ENCODE data around the gene DENND1A.

DNA sequence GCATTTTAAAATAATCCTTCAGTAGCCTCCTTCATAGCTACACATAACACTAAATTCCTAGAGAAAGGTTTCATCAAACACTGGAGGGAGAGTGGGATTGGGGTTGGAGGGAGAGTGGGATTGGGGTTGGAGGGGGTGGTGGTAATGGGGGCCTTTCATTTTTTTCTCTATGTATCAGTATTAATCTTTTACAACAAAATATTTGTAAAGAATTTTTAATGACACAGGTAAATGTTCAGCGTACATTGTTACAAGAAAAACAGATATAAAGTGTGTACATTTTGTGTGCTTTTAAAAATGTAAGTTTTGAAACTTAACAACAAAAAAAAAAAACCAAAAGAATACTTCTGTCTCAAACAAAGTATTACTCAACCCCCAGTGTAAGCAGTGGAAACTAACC is 266.4 kb downstream of the DENND1A start:
- no peak for TF ChIP-seq SUZ12 (IDR thresholded peaks at IDR 0.05)
- TF ChIP-seq HDGF (IDR thresholded peaks at IDR 0.05; ENCODE audit: borderline replicate concordance), result no peak
- no peak for TF ChIP-seq SP1 (IDR thresholded peaks at IDR 0.05)
- no peak for TF ChIP-seq BHLHE40 (IDR thresholded peaks at IDR 0.05; ENCODE audit: borderline replicate concordance)
- no peak for TF ChIP-seq FOXK2 (IDR thresholded peaks at IDR 0.05)
- TF ChIP-seq FOXA1 (IDR thresholded peaks at IDR 0.05), result no peak
- TF ChIP-seq ZNF384 (IDR thresholded peaks at IDR 0.05), result no peak
- no peak for TF ChIP-seq FOXM1 (IDR thresholded peaks at IDR 0.05; ENCODE audit: borderline replicate concordance)
- TF ChIP-seq LEF1 (IDR thresholded peaks at IDR 0.05; ENCODE audit: borderline replicate concordance), result no peak
- TF ChIP-seq NFRKB (IDR thresholded peaks at IDR 0.05), result no peak
- TF ChIP-seq ARNT (IDR thresholded peaks at IDR 0.05), result no peak

All from HEK293T (cell line).